COLO668 (cell line): ENCODE measurements around the gene LONP2.
"Not testable (repeated sequence)": the region's sequence is repeated elsewhere in the genome, so short reads cannot be mapped to it uniquely, and the experiment has no call there.

Experiments
- DNase-seq: peaks from one replicate; lab custom pipeline; 2025; ENCODE audit not compliant: unreplicated experiment; lab: John Stamatoyannopoulos, UW

Gene LONP2

DNA sequence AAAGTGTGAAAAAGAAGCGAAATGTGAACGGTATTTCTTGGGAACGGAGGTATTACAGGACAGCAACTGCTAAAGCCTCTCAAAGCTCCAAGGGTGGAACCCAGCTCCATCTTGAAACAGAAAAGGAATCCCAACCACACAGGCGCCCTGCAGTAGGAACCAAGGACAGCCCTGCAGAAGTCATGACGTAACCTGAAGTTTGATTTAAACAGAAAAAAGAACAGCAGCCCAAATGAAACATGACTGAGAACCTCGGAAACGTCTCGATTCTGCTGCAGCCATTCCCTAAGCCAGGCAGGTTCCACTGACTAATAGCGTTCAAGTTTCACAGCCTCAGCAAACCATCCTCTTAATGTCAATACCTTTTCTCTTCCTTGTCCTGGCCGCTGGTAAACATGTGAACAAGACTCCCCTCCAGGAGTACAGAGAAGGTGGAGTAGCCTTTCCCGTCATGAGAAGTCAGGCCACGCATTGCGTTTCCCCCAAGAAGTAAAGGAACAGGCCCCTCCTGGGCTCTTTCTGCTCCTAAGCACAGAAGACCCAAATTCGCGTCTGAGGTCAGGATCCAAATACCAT lies 121.0 kb downstream of the LONP2 start:
- DNase-seq, result no peak

DNA sequence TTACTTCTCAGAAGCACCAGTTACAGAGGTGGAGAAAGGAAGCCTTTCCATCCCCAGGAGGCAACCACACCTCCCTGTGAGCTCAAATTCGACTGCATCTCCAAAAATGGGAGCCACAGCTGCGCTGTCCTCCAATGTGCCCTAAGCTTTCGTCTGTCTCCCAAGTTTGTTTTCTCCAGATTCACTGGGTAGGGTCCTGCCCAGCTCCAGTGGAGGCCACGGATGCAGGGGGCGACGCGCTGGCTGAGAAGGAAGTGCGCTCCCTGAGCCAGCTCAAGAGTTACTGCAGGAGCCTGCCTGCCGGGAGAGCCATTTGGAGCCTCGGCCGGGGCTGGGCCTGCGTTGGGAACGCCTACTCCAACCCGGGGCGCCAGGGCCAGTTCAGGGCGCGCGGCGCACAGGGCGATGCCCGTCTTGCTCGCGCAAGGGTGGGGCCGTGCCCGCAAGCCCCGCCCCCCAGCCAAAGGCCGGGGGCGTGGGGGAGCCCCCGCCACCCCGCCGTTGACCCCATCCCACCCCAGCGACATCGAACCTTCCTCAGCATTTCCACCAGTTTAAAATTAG lies 121.6 kb downstream of the LONP2 start:
- DNase-seq, result peak; percentile 90

DNA sequence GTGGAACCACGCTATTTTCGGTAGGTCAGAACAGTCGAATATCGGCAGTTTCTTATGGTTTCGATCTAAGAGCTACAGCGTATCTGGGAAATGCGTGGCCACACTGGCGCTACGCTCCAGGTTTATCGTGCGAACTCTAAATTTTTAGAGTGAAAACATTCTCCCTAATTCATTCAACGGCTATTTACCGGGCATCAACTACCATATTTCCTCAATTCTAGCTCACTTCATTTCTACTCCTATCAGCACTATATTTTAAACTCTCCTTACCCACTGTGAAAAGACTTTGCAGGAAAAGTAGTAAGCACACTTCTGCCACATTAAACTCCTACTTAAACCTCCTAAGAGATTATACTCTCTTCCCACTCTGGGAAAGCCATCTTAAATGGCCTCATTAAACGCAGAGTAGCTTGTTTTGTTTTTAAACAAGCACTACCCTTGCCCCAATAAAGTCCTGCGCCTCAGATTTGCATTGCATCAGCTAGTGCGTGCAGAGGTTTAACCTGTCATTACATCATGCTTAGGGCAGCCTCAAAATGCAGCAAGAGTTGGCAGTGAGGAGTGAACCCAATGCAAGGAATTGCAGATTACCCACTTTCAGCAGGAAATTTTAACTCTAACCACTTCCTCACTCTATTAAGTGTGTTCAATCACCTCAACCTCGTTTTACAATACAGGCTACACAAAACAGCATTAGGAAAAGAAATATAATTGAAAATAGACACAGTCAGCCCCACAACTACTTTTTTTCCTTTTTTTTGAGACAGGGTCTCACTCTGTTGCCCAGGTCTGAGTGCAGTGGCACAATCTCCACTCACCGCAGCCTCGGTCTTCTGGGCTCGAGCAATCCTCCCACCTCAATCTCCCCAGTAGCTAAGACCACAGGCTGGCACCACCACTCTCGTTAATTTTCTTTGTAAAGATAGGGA lies 122.3 kb downstream of the LONP2 start:
- DNase-seq, result peak; percentile 37

DNA sequence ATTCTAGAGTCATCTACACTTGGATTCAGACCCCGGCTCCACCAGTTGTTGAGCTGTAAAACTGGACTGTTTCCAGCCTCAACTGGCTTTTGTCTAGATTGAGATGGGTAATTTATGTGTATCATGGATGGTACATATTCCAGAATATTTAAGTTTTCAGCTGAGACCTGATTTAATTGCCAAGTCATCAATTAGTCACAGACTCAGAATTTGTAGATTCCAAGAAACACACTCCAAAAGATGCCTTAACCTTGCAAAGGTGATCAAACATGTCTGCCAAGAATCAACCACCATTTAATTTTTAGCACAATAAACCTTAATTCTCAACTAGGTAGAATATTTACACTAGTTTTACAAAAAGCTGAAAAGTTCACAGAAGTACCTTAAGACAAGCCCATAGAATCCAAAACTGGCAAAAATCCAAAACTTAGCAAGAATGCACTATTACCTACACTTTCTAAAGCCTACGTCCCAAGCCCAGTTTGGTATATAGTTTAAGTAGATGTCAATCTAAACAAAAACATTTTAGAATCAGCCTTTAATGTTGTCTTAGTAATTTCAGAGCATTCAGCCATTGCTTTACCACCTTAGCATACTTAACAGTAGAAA lies 123.4 kb downstream of the LONP2 start:
- no peak for DNase-seq

DNA sequence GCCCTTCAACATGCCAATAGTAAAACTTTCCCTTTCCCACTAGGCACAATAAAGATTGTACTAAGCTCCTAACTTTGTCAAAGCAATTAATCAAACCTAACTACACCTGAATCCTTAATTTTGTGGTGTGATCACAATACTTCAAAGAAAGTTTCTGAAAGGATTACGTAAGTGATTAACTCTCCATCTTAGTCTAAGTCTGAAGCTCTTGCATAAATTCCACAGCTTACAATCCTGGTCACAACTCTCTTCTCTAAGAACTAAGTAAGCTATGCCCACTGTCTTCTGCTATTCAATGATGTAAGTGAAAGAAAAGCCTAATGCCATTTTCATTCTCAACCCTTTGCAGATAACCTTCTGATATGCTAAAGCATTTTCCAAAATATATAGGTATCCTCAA lies 125.7 kb downstream of the LONP2 start:
- DNase-seq, result no peak

DNA sequence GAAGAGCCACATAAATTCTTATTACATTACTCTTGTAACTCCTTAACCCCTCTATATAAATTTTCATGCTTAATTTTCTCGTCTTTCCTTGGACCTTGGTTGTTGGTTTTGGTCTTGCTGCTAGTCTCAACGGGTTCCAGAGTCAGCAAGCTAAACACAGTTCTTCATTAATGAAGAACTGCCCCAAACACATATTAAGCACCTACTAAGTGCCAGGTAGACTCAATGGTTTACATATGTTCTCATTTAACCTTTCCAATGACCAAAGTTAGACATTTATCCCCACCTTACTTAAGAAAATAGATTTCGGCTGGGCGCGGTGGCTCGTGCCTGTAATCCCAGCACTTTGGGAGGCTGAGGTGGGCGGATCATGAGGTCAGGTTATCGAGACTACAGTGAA lies 126.1 kb downstream of the LONP2 start:
- no peak for DNase-seq

DNA sequence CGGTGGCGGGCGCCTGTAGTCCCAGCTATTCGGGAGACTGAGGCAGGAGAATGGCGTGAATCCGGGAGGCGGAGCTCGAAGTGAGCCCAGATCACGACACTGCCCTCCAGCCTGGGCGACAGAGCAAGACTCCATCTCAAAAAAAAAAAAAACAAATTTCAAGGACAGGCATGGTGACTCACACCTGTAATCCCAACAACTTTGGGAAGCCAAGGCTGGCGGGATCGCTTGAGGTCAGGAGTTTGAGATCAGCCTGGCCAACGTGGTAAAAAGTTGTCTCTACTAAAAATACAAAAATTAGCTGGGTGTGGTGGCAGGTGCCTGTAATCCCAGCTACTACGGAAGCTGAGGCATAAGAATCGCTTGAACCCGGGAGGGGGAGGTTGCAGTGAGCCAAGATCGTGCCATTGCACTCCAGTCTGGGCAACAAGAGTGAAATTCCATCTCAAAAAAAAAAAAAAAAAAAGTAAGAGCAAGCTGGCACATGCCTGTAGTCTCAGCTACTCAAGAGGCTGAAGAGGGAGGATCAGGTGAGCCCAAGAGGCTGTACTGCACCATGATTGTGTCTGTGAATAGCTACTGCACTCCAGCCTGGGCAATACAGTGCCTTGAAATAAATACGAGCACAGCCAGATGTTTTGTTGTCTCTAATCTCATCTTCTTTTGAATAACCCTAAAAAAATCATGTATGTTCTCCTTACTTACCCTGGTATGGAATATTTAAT lies 126.7 kb downstream of the LONP2 start:
- DNase-seq, result not testable (repeated sequence)

DNA sequence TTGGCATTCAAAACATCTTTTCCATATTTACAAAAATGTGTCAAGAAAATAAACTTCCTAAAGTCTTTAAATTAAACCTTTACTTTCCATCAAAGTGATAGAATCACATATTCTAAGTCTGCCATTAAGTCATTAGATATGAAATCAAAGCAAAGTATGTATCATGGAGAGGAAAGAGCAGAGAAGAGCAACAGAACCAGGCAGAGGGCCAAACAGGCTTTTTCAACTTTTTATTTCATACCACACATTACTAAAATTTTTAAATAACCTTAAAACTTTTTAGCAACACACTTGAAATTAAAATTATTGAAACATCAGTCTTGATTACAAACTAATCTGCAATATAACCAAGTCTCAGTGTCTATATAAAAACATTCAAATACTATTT lies 127.3 kb downstream of the LONP2 start:
- no peak for DNase-seq

DNA sequence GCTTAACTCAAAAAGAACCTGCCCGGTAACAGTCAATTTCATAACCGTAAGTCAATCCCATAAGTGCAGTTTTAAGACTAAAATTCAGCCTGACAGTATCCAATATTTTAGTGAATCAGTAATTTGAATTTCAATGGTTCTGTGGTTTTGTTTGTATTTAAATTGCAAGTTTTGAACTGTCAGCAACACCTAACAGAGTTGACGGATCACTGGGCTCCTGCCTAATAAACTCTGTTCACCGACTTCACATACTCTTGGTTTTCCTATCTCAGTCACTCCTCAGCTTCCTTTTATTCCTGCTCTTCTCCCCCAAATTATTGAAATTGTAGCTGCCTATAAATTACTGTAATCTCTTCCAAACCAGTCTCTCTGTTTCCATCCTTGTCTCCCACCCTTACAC lies 128.6 kb downstream of the LONP2 start:
- DNase-seq, result no peak

DNA sequence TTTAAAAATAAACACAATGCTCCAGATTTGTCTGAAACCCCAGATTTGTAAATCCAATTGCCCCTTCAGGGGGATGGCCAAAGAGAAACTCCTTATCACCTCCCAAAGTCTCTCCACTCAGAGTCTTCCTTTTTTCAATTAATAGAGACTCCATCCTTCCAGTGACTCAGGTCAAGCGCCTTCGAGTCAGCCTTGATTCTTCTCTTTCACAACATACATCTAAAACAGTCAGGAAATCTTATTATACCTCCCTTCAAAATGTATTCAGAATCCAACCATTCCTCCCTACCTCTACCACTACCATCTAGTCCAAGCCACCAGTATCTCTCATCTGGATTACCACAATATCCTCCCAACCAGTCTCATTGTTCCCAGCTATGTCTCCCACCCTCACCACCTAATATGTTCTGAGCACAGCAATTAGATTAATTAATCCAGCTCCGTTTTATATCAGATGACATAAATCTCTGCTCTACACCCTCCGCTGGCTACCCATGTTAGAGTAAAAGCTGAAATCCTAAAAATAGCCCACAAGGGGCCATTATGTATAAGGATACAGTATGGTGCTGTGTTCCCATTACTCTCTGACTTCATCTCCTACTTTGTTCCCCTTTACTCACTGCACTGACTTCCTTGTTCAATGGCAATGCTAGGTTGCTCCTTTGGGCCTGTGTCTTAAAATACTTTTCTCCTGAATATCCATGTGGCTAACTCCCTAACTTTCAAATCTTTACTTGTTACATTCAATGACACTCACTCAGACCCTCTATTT lies 129.3 kb downstream of the LONP2 start:
- DNase-seq, result no peak

DNA sequence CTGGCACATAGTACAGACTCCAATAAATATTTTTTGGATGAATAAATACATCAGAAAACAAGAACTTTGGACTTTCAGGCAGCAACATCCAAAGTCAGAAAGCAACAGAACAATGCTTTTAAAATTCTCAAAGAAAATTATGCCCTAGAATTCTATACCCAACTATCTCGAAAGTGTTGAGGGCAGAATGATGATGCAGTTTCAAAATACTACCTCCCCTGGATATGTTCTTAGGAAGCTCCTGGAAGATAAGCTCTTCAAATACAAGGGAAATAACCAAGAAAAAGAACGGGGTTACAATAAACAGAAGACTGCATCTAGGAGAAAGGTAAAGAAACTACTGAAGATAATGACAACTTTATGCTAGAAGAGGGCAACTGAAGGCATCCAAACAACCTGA lies 130.2 kb downstream of the LONP2 start:
- DNase-seq, result no peak

DNA sequence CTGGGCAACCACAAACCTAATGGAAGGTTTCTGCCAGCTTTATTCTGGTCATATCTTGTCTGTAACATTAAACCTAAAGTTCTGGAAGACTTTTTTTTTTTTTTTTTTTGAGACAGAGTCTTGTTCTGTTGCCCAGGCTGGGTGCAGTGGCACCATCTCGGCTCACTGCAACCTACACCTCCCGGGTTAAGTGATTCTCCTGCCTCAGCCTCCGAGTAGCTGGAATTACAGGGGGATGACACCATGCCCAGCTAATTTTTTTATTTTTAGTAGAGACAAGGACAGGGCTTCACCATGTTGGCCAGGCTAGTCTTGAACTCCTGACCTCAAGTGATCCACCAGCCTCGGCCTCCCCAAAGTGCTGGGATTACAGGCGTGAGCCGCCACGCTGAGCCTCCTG lies 133.2 kb downstream of the LONP2 start:
- DNase-seq, result not testable (repeated sequence)

DNA sequence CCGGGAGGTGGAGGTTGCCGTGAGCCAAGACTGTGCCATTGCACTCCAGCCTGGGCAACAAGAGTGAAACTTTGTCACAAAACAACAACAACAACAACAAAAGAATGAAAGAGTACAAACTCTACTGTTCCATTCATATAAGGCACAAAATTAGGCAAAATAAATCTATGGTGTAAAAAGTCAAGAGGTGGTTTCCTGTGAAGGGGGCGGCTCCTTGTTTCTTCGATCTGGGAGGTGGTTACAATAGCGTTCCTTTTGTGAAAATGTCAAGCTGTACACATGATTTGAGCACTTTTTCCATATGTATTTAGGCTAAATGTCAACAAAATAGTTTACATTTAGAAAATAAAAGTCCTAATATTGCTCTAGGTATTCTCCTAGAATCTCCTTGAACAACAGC lies 134.2 kb downstream of the LONP2 start:
- no peak for DNase-seq

DNA sequence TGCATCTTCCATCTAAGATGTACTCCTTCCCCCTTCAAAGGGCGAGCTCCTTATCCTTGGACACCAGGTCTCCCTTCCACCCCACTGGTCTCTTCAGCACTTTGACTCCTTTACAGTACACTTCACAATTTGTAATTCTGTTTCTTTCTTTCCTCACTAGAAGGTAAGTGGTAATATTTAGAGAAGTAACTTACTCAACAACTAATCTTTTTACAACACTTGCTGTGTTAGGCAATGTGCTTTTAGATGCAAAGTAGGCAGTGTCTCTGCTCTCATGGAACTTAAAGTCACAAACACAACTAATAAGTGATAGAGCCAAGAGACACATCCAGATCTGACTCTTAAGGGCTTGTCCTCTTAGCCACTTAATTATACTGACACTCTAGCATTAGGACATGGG lies 134.7 kb downstream of the LONP2 start:
- no peak for DNase-seq

DNA sequence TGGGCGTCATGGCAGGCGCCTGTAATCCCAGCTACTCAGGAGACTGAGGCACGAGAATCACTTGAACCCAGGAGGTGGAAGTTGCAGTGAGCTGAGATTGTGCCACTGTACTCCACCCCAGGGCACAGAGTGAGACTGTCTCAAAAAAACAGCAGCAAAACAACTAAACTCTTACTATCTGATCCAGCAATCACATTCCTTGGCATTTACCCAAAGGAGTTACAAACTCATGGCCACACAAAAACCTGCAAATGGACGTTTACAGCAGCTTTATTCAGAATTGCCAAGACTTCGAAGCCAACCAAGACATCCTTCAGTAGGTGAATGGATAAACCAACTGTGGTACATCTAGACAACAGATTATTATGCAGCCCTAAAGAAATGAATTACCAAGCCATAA lies 137.1 kb downstream of the LONP2 start:
- no peak for DNase-seq

DNA sequence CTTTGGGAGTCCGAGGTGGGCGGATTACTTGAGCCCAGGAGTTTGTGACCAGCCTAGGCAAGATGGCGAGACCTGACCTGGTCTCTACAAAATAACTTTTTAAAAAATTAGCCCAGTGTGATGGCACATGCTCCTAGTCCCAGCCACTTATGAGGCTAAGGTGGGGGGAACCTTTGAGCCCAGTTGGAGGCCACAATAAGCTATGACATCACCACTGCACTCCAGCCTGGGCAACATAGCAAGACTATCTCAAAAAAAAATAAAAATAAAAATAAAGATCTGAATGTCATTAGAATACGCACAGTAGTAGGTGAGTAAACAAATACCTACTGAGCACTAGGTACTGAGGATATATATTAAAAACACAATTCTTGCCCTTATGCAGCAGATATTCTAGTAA lies 138.0 kb downstream of the LONP2 start:
- DNase-seq, result no peak

DNA sequence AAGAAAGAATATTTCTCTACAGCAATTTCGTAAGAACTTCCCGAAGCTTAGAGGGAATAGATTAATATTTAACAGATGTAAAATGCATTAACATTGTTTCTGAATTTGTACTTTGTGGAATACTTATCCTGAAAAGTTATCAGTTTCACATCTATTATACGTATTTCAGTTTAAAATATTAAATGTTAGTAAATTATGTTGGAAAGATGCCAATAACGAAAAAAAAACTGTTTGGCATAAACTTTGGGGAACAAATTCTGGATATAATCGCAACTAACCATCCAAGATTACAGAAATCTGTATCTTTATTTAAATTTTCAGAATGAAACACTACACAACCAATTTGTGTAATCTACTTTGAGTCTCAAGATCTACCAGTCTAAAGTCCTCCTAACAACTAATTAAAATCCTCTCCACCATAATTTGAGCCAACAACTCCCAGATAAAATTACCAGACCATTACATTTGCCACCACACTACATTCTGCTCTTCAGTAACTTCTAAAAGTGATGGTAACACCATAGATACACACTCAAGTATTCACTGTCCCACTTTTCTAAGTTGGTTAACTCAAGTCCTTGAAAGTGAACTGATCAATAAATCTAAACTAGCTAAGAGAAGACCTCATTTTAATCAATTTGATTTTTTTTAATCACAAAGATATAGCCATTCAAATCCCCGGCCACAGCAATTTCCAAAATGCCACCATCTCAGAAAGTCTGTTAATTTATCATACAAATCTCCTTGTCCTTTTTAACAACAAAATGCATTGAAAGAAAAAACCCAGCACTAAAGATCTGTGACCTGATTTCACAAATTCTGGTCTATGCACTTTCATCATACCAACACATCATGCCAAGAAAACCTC lies 139.1 kb downstream of the LONP2 start:
- DNase-seq, result no peak

DNA sequence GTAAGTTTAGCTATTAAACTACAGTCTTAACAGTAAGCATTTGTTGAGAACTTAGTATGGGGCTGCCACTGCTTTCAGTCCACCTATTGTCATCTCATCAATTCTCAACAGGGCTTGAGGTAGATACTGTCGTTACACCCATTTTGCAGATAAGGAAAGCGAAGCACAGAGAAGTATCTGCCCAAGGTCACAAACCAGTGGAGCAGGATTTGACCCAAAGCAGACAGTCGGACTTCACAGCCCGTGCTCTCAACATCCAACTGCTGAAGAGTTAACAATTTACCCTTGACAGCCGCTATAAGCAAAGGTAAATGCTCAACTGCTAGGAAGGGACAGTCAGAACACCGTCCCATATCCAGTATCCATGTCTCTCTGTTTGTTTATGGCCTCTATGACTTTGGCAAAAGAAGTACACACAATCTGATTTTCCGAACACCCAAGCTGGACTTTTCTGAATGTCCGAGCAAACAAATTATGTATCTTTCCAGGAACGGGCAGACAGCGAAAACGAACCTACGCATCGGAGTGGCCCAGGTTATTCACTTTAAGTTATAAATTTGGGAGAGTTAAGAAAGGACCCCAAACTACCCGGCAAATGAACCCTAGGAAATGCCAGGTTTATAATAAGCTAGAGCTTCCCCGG lies 139.9 kb downstream of the LONP2 start:
- DNase-seq, result no peak
